Chondrocyte (in vitro differentiated cells): ENCODE measurements around the gene DUSP19. TPM values are rescaled to one million over a fixed set of nuclear protein-coding genes. Genes with fewer than 3 reads are reported as not detected.

ENCODE experiments used
- DNase-seq: peaks from one replicate; pipeline ENCODE4 v3.0.0; 2021; ENCODE audit warnings: mixed read lengths, low spot score
- H3K27ac Mint-ChIP-seq: one replicate; pipeline ENCODE4 v1.8.0; 2021; ENCODE audit warnings: mild to moderate bottlenecking, moderate library complexity, mixed read lengths; ENCODE audit not compliant: unreplicated experiment
- H3K27me3 Mint-ChIP-seq: 2 replicates; pipeline ENCODE4 v1.8.0; 2021; ENCODE audit warnings: low read depth, mixed read lengths
- H3K36me3 Mint-ChIP-seq: 2 replicates; pipeline ENCODE4 v1.8.0; 2021; ENCODE audit warnings: low read depth, mixed read lengths
- H3K4me1 Mint-ChIP-seq: 2 replicates; pipeline ENCODE4 v1.8.0; 2021; ENCODE audit warnings: low read depth, mild to moderate bottlenecking, mixed read lengths
- H3K4me3 Mint-ChIP-seq: one replicate; pipeline ENCODE4 v1.8.0; 2021; ENCODE audit warnings: mild to moderate bottlenecking, moderate library complexity, mixed read lengths; ENCODE audit not compliant: unreplicated experiment
- H3K9me3 Mint-ChIP-seq: 2 replicates; pipeline ENCODE4 v1.8.0; 2021; ENCODE audit warnings: low read depth, mixed read lengths
- long read RNA-seq: library from polyadenylated mRNA; stranded (forward); transcript quantifications from one replicate; pipeline ENCODE4 v2.0.0, GENCODE V29; 2021
- total RNA-seq: library from RNA; stranded (reverse); gene quantifications from 3 replicates; pipeline ENCODE4 v1.2.1, GENCODE V29; 2021
- TF ChIP-seq, protein P1 (sequence below): fragments of 200-600 bp; sonication (generic); IDR thresholded peaks from 2 replicates; pipeline ENCODE4 v1.5.0; 2021; ENCODE audit warnings: antibody characterized with exemption, mild to moderate bottlenecking, moderate library complexity

DUSP19 gene, protein sequence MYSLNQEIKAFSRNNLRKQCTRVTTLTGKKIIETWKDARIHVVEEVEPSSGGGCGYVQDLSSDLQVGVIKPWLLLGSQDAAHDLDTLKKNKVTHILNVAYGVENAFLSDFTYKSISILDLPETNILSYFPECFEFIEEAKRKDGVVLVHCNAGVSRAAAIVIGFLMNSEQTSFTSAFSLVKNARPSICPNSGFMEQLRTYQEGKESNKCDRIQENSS
- 4.1 to 6.6 TPM (median 4.3 TPM) in 3 replicates for total RNA-seq
- long read RNA-seq, partial matches to known transcripts, result 0 of 2 reads
- long read RNA-seq, other reads (novel, unspliced or antisense), result 2 of 2 reads

DNA sequence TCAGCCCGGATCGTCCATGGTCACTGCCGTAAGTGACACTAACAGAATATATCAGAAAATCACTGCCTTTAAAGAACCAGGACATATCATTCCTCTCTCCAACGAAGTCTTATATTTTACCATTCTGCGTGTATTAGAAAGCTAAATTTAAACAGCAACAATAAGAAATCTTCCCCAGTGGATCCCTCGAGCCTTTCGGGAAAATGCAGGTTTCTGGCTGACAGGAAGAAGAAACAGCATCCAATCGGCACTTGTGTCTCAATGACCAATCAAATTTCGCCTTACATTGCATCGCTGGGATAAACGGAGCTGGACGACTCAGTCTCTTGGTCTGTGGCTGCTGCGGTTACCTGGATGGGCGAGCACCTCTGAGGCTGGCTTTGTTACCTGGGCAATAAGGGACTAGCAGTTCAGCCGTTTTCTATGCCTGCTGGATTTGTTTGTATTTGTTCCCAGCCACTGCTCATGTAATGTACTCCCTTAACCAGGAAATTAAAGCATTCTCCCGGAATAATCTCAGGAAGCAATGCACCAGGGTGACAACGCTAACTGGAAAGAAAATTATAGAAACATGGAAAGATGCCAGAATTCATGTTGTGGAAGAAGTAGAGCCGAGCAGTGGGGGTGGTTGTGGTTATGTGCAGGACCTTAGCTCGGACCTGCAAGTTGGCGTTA, at the start of gene DUSP19:
Gene DUSP19, plus strand, starts transcription at position 284 of the 675 bp plus-strand sequence. Its CDS starts 187 bp downstream, at position 471.
- DNase-seq, result no peak
- H3K27ac Mint-ChIP-seq, result peak within 1 kb of the TSS; percentile 88
- no peaks in the 10 kb centered on the region for H3K27me3 Mint-ChIP-seq
- H3K9me3 Mint-ChIP-seq, result no peaks in the 10 kb centered on the region
- TF ChIP-seq, protein P1, sequence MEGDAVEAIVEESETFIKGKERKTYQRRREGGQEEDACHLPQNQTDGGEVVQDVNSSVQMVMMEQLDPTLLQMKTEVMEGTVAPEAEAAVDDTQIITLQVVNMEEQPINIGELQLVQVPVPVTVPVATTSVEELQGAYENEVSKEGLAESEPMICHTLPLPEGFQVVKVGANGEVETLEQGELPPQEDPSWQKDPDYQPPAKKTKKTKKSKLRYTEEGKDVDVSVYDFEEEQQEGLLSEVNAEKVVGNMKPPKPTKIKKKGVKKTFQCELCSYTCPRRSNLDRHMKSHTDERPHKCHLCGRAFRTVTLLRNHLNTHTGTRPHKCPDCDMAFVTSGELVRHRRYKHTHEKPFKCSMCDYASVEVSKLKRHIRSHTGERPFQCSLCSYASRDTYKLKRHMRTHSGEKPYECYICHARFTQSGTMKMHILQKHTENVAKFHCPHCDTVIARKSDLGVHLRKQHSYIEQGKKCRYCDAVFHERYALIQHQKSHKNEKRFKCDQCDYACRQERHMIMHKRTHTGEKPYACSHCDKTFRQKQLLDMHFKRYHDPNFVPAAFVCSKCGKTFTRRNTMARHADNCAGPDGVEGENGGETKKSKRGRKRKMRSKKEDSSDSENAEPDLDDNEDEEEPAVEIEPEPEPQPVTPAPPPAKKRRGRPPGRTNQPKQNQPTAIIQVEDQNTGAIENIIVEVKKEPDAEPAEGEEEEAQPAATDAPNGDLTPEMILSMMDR, result no peak
- H3K4me3 Mint-ChIP-seq, result peak within 1 kb of the TSS; percentile 84
- no peaks in the 10 kb centered on the region for H3K36me3 Mint-ChIP-seq
- H3K4me1 Mint-ChIP-seq, result peaks cover 17% of the 10 kb centered on the region

DNA sequence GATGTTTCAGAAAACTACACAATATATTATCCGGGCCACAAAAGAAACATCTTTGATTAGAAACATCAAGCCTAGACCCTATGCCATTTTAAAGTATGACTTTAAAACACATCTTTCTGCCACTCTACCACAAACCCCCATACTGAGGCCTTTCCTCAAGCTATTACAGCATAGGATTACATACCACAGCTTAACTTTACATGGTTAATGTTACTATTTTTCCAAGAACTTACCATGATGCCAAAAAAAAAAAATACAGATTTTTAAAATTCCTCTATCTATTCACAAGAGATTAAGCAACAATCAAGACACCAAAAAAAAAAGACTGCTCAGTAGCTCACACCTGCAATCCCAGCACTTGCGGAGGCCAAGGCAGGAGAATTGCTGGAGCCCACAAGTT, 49.3 kb upstream of the DUSP19 start:
- Mint-ChIP-seq H3K27ac (peak overlapping the region; percentile 55), H3K4me1 (peaks cover 73% of the 10 kb centered on the region), H3K4me3 (no peak overlapping the region), H3K27me3 (no peaks in the 10 kb centered on the region), H3K36me3 (no peaks in the 10 kb centered on the region), H3K9me3 (no peaks in the 10 kb centered on the region)
- no peak for DNase-seq
- TF ChIP-seq, protein P1, result no peak

DNA sequence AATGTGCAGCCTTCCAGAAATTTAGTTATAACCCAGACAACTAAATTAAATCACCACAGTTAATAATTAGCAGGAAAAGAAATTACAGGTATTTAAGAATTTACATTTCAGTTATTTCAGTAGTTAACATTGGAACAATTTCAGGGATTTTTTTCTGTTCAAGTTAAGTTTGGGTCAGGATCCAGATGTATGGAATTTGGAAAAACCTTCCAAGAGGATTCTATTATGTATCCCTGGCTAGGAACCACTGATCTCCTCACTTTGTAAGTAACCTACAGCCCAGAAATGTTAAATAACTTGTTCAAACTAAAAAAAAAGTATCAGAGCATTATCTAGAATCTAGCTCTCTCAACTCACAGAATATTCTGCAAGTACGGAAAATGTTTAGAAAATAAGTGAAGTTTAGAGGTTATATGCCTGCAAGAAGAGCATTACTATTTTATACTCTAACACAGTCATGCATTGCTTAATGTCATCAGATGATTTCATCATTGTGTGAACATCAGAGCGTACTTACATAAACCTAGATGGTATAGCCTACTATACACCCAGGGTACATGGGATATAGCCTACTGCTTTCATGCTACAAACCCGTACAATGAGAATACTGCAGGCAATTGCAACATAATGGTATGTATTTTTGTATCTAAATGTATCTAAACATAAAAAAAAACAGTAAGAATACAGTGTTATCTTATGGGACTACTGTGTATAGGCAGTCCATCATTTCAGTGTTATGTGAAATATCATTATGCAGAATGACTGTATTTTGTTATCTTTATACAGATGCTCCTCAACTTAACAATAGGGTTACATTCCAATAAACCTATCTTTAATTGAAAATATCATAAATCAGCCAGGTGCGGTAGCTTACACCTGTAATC, 46.4 kb upstream of the DUSP19 start:
- no peak for DNase-seq
- no peaks in the 10 kb centered on the region for H3K36me3 Mint-ChIP-seq
- H3K9me3 Mint-ChIP-seq, result no peaks in the 10 kb centered on the region
- no peak overlapping the region for H3K4me3 Mint-ChIP-seq
- peak overlapping the region; percentile 84 for H3K27ac Mint-ChIP-seq
- peaks cover 83% of the 10 kb centered on the region for H3K4me1 Mint-ChIP-seq
- TF ChIP-seq, protein P1, result no peak
- no peaks in the 10 kb centered on the region for H3K27me3 Mint-ChIP-seq

DNA sequence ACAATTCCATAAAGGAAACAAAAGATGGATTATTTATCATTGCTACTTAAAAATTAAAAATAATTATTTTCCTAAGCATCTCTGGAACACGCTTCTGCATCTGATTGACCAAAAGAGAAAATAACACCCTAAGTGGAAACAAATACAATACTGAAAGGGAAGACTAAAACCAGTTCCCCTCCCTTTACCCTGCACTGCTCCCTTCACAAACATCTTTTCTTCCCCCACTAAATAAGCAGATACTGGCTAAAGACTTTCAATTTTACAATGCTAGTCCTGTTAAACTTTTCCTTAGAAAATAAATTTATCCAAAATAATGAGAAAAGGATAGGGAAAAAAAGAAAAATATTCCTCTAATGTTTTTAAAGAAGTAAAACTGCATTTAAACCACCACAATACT, 44.6 kb upstream of the DUSP19 start:
- Mint-ChIP-seq H3K4me1 (peaks cover 81% of the 10 kb centered on the region), H3K4me3 (peak overlapping the region; percentile 24), H3K36me3 (no peaks in the 10 kb centered on the region), H3K27ac (peak overlapping the region; percentile 79), H3K9me3 (no peaks in the 10 kb centered on the region), H3K27me3 (no peaks in the 10 kb centered on the region)
- no peak for DNase-seq
- TF ChIP-seq, protein P1, result no peak

DNA sequence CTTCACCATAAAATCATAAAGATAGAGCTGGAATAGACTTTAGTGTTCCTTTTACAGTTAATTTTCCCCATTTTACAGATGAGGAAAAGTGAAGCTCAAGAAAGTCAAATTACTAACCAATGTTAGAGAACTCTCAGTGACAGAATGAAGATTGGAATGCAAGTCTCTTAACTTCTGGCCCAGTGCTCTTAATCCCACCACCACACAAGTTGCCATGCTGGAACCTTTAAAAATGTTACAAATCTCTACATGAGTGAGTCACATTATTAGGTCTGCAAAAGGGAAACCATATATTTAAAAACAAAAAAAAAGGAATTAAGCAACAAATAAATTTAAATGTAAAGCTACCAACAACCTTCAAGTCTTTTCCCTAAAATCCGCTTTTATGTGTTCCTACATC, 43.7 kb upstream of the DUSP19 start:
- Mint-ChIP-seq H3K4me3 (peak overlapping the region; percentile 80), H3K27ac (peak overlapping the region; percentile 79), H3K4me1 (peaks cover 74% of the 10 kb centered on the region), H3K27me3 (no peaks in the 10 kb centered on the region), H3K9me3 (no peaks in the 10 kb centered on the region), H3K36me3 (no peaks in the 10 kb centered on the region)
- no peak for DNase-seq
- TF ChIP-seq, protein P1, result no peak
